Mesenchymal stem cell (in vitro differentiated cells and primary cell): ENCODE measurements around the gene TRHDE.
"Not testable (repeated sequence)": the region's sequence is repeated elsewhere in the genome, so short reads cannot be mapped to it uniquely, and the experiment has no call there.

Experiments used
- DNase-seq: peaks from one replicate; pipeline ENCODE4 v3.0.0-alpha.2; 2013
- H2AFZ ChIP-seq: one replicate; pipeline ENCODE4 v1.6.1; 2013; ENCODE audit warnings: low read depth, mild to moderate bottlenecking, control low read depth, inconsistent platforms, low read length, moderate library complexity
- H2AK5ac ChIP-seq: 2 replicates; pipeline ENCODE4 v1.6.1; 2013; ENCODE audit warnings: low read length, moderate library complexity, mild to moderate bottlenecking, inconsistent platforms; ENCODE audit not compliant: severe bottlenecking
- H2BK120ac ChIP-seq: one replicate; pipeline ENCODE4 v1.6.1; 2013; ENCODE audit warnings: low read depth, mild to moderate bottlenecking, inconsistent platforms, low read length, moderate library complexity
- H2BK12ac ChIP-seq, 2 experiments: one replicate each; pipeline ENCODE4 v1.6.1; 2013; ENCODE audit warnings: inconsistent platforms in 2 of 2, low read length in 2 of 2, mild to moderate bottlenecking in 2 of 2, moderate library complexity in 2 of 2, control low read depth in 1 of 2
- H2BK15ac ChIP-seq: one replicate; pipeline ENCODE4 v1.6.1; 2013; ENCODE audit warnings: mild to moderate bottlenecking, low read depth, inconsistent platforms; ENCODE audit not compliant: poor library complexity, severe bottlenecking
- H2BK5ac ChIP-seq: 2 replicates; pipeline ENCODE4 v1.6.1; 2013; ENCODE audit warnings: low read depth, mild to moderate bottlenecking, low read length, control low read depth, inconsistent platforms; ENCODE audit not compliant: poor library complexity, severe bottlenecking
- H3K14ac ChIP-seq, 2 experiments: one replicate each; pipeline ENCODE4 v1.6.1; 2013; ENCODE audit warnings: inconsistent platforms in 2 of 2, low read length in 2 of 2, control low read depth in 1 of 2, mild to moderate bottlenecking in 1 of 2, moderate library complexity in 1 of 2
- H3K18ac ChIP-seq, 2 experiments: one replicate each; pipeline ENCODE4 v1.6.1; 2013; ENCODE audit warnings: inconsistent platforms in 2 of 2, low read length in 2 of 2, control low read depth in 1 of 2, low read depth in 1 of 2, mild to moderate bottlenecking in 1 of 2
- H3K23ac ChIP-seq, 2 experiments: one replicate each; pipeline ENCODE4 v1.6.1; 2013; ENCODE audit warnings: inconsistent platforms in 2 of 2, low read length in 2 of 2, mild to moderate bottlenecking in 2 of 2, moderate library complexity in 2 of 2, control low read depth in 1 of 2
- H3K27ac ChIP-seq: 2 replicates; pipeline ENCODE4 v1.5.1; 2013; ENCODE audit warnings: mild to moderate bottlenecking, moderate library complexity, low read length, control low read depth, inconsistent platforms; ENCODE audit not compliant: poor library complexity, severe bottlenecking
- H3K27me3 ChIP-seq, 2 experiments: 2 replicates each; pipeline versions ENCODE4 v1.6.1 to v1.7.0; 2013; ENCODE audit warnings: low read length in 2 of 2, mild to moderate bottlenecking in 2 of 2, moderate library complexity in 2 of 2, control low read depth in 1 of 2, inconsistent platforms in 1 of 2; ENCODE audit not compliant: control insufficient read depth in 1 of 2, insufficient read depth in 1 of 2
- H3K36me3 ChIP-seq, 2 experiments: 2 replicates each; pipeline versions ENCODE4 v1.6.1 to v1.7.0; 2013; ENCODE audit warnings: low read length in 2 of 2, control low read depth in 1 of 2, inconsistent platforms in 1 of 2, low read depth in 1 of 2, mild to moderate bottlenecking in 1 of 2; ENCODE audit not compliant: insufficient read depth in 2 of 2, control insufficient read depth in 1 of 2
- H3K4ac ChIP-seq, 2 experiments: one replicate each; pipeline ENCODE4 v1.6.1; 2013; ENCODE audit warnings: inconsistent platforms in 2 of 2, low read length in 2 of 2, mild to moderate bottlenecking in 2 of 2, moderate library complexity in 2 of 2, control low read depth in 1 of 2, low read depth in 1 of 2
- H3K4me1 ChIP-seq: 2 replicates; pipeline ENCODE4 v1.6.1; 2013; ENCODE audit warnings: low read depth, low read length, control low read depth; ENCODE audit not compliant: control insufficient read depth, insufficient read depth
- H3K4me2 ChIP-seq: 2 replicates; pipeline ENCODE4 v1.6.1; 2013; ENCODE audit warnings: low read length, mild to moderate bottlenecking, inconsistent platforms; ENCODE audit not compliant: poor library complexity, severe bottlenecking
- H3K4me3 ChIP-seq, 2 experiments: 2 replicates each; pipeline versions ENCODE4 v1.5.1 to v1.7.0; 2013; ENCODE audit warnings: low read length in 2 of 2, mild to moderate bottlenecking in 2 of 2, control low read depth in 1 of 2, low read depth in 1 of 2; ENCODE audit not compliant: insufficient read depth in 1 of 2
- H3K79me1 ChIP-seq: replicated peaks from 2 replicates; pipeline ENCODE4 v1.6.1; 2013; ENCODE audit warnings: mild to moderate bottlenecking, control low read depth, low read length, inconsistent platforms; ENCODE audit not compliant: poor library complexity, severe bottlenecking
- H3K9ac ChIP-seq: 2 replicates; pipeline ENCODE4 v1.7.0; 2013; ENCODE audit warnings: mild to moderate bottlenecking, low read length, moderate library complexity
- H3K9me3 ChIP-seq: 2 replicates; pipeline ENCODE4 v1.7.0; 2013; ENCODE audit warnings: mild to moderate bottlenecking, low read length; ENCODE audit not compliant: control insufficient read depth
- H4K8ac ChIP-seq: one replicate; pipeline ENCODE4 v1.6.1; 2013; ENCODE audit warnings: inconsistent platforms, mild to moderate bottlenecking, low read length, moderate library complexity
- H4K91ac ChIP-seq: one replicate; pipeline ENCODE4 v1.6.1; 2013; ENCODE audit warnings: mild to moderate bottlenecking, low read length, inconsistent platforms
- WGBS: methylation state at CpG from one replicate; pipeline ENCODE4 v1.1.7; 2013; ENCODE audit warnings: mixed read lengths; 5-methylcytosine and 5-hydroxymethylcytosine counted together

Gene TRHDE

GRCh38 chr12:72692338-72692737, 420.2 kb downstream of the TRHDE start:
- Histone ChIP-seq H2BK15ac (no peak overlapping the region), H2BK12ac (no peak overlapping the region), H3K4me2 (no peak overlapping the region), H3K23ac (no peak overlapping the region), H2AK5ac (no peak overlapping the region), H3K27ac (no peak overlapping the region), H3K4ac (no peak overlapping the region), H4K91ac (no peak overlapping the region), H3K27me3 (no peaks in the 10 kb centered on the region), H3K79me1 (no peaks in the 10 kb centered on the region), H3K14ac (no peak overlapping the region), H2BK5ac (no peak overlapping the region), H3K36me3 (no peaks in the 10 kb centered on the region), H3K4me3 (no peak overlapping the region), H3K4me1 (no peaks in the 10 kb centered on the region), H3K9ac (no peak overlapping the region), H2AFZ (no peak overlapping the region), H2BK120ac (no peak overlapping the region), H3K9me3 (no peaks in the 10 kb centered on the region), H3K18ac (no peak overlapping the region), H4K8ac (no peak overlapping the region)
- no peak for DNase-seq
- no CpG with 5 or more reads among the region's 2 CpGs for WGBS

- no peak overlapping the region for H2AFZ ChIP-seq
- no peak overlapping the region for H3K4ac ChIP-seq
- H3K27ac ChIP-seq: no peak overlapping the region
- H3K36me3 ChIP-seq: no peaks in the 10 kb centered on the region
- no peak overlapping the region for H2AK5ac ChIP-seq
- H3K23ac ChIP-seq: no peak overlapping the region
- no peaks in the 10 kb centered on the region for H3K27me3 ChIP-seq
- no peak overlapping the region for H4K8ac ChIP-seq
- H2BK120ac ChIP-seq: no peak overlapping the region
- H3K14ac ChIP-seq: no peak overlapping the region
- H2BK12ac ChIP-seq: no peak overlapping the region
- H2BK15ac ChIP-seq: no peak overlapping the region
- no peaks in the 10 kb centered on the region for H3K79me1 ChIP-seq
- no peak for DNase-seq
- H4K91ac ChIP-seq: no peak overlapping the region
- no peak overlapping the region for H2BK5ac ChIP-seq
- no peak overlapping the region for H3K18ac ChIP-seq
- no peaks in the 10 kb centered on the region for H3K4me1 ChIP-seq
- no peak overlapping the region for H3K9ac ChIP-seq
- H3K4me2 ChIP-seq: no peak overlapping the region
- no peak overlapping the region for H3K4me3 ChIP-seq
- peaks cover 4% of the 10 kb centered on the region for H3K9me3 ChIP-seq
These were observed 422.0 kb downstream of the TRHDE start for GRCh38 chr12:72694193-72694592.

- Histone ChIP-seq H2AK5ac (no peak overlapping the region), H2AFZ (no peak overlapping the region), H3K4me1 (no peaks in the 10 kb centered on the region), H3K4me3 (no peak overlapping the region), H3K4ac (no peak overlapping the region), H2BK12ac (no peak overlapping the region), H3K18ac (no peak overlapping the region), H4K91ac (no peak overlapping the region), H3K79me1 (no peaks in the 10 kb centered on the region), H3K9ac (no peak overlapping the region), H3K4me2 (no peak overlapping the region), H2BK15ac (no peak overlapping the region), H3K9me3 (peaks cover 4% of the 10 kb centered on the region), H3K23ac (no peak overlapping the region), H3K27ac (no peak overlapping the region), H3K36me3 (no peaks in the 10 kb centered on the region), H4K8ac (no peak overlapping the region), H2BK5ac (no peak overlapping the region), H3K27me3 (no peaks in the 10 kb centered on the region), H3K14ac (no peak overlapping the region), H2BK120ac (no peak overlapping the region)
- WGBS: 100% methylated on average over 1 of the region's 1 CpG
- DNase-seq: no peak
These were observed 427.2 kb downstream of the TRHDE start for GRCh38 chr12:72699362-72699761.

- not testable (repeated sequence) for H3K14ac ChIP-seq, H3K4me1 ChIP-seq, H2BK12ac ChIP-seq, H3K27ac ChIP-seq, H3K4me2 ChIP-seq, H3K9ac ChIP-seq, H2BK15ac ChIP-seq, H2BK5ac ChIP-seq, H4K91ac ChIP-seq, H4K8ac ChIP-seq, H3K23ac ChIP-seq, H2AK5ac ChIP-seq, H2AFZ ChIP-seq, H3K4ac ChIP-seq, H3K27me3 ChIP-seq, DNase-seq, H3K18ac ChIP-seq, H3K9me3 ChIP-seq, H3K4me3 ChIP-seq, H3K36me3 ChIP-seq, H2BK120ac ChIP-seq, H3K79me1 ChIP-seq
- 94% methylated on average over 11 of the region's 11 CpGs for WGBS
These were observed 439.9 kb downstream of the TRHDE start for GRCh38 chr12:72712025-72712424.
